DND-41 (cell line): Measurements from ENCODE around the gene ARPC2.

Source experiments
- EZH2 ChIP-seq: IDR thresholded peaks from 3 replicates; pipeline ENCODE4 v1.6.1; 2012; ENCODE audit warnings: borderline replicate concordance, low read depth, mild to moderate bottlenecking, moderate library complexity, low read length, inconsistent platforms; ENCODE audit not compliant: severe bottlenecking
- TF ChIP-seq, protein P1 (sequence below): IDR thresholded peaks from 2 replicates; pipeline ENCODE4 v1.5.1; 2012; ENCODE audit warnings: borderline replicate concordance, low read length, moderate library complexity, mild to moderate bottlenecking; ENCODE audit not compliant: poor library complexity, severe bottlenecking; ENCODE audit errors: extremely low read depth

DNA sequence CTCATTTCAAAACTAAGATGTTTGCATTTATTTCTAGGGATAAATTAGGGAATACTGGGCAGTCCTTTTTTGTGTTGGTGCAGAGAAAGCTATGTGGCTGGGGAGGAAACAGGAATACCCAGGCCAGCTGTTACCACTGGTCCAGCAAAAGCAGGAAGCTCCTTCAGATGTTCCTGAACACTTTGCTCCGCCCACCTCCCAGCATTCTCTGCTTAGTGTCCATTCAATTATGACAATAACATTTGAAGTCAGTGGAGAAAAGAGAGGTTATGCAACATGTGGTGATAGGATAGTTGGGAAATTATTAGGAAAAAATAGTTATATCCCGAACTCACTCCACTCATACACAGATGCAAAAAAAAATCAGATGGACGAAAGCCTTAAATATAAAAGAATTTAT, 22.1 kb upstream of the ARPC2 start:
- TF ChIP-seq, protein P1, sequence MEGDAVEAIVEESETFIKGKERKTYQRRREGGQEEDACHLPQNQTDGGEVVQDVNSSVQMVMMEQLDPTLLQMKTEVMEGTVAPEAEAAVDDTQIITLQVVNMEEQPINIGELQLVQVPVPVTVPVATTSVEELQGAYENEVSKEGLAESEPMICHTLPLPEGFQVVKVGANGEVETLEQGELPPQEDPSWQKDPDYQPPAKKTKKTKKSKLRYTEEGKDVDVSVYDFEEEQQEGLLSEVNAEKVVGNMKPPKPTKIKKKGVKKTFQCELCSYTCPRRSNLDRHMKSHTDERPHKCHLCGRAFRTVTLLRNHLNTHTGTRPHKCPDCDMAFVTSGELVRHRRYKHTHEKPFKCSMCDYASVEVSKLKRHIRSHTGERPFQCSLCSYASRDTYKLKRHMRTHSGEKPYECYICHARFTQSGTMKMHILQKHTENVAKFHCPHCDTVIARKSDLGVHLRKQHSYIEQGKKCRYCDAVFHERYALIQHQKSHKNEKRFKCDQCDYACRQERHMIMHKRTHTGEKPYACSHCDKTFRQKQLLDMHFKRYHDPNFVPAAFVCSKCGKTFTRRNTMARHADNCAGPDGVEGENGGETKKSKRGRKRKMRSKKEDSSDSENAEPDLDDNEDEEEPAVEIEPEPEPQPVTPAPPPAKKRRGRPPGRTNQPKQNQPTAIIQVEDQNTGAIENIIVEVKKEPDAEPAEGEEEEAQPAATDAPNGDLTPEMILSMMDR: no peak
- TF ChIP-seq EZH2: no peak
